Activated CD8-positive, alpha-beta memory T cell treated with anti-CD3 and anti-CD28 coated beads for 24 hours (primary cell): ENCODE measurements around the gene MIR17HG.

Experiments used
- DNase-seq: peaks from one replicate; pipeline ENCODE4 v3.0.0-alpha.2; 2020

MIR17HG gene

DNA sequence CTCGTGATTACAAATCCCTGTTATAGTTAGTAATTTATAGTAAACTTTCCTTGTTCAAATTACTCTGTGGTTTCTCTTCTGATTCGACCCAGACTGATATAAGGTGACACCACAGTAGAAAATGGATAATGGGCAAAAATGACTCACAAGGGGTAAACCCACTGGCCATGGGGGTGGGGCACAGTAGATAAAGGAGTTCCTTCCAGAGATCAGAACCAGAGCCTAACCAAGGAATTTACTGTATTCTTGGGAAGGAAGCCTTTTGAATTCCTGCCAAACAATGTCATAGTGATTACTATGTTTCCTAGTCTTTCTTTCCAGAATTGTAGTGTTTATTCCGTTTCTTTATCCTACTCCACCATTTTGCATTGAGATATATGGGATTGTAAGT lies 21.9 kb downstream of the MIR17HG start:
- DNase-seq = no peak

GRCh38 chr13:91370501-91370900 lies 23.0 kb downstream of the MIR17HG start:
- no peak for DNase-seq

DNA sequence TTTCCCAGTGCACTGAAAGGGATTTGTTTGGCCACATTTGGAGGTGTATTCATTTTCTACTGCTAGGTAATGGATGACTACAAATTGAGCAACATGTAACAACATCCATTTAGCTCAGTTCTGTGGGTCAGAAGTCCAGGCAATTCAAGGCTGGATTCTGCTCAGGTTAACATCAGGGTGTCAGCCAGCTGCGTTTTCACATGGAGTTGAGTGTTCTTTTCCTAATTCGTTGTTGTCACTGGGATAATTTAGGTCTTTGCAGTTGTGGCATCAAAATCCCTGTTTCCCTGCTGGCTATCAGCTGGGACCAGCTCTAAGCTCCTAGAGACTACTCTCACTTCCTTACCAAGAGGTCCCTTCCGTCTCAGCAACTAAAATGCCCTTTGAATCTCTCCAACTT lies 25.4 kb downstream of the MIR17HG start:
- DNase-seq = no peak

DNA sequence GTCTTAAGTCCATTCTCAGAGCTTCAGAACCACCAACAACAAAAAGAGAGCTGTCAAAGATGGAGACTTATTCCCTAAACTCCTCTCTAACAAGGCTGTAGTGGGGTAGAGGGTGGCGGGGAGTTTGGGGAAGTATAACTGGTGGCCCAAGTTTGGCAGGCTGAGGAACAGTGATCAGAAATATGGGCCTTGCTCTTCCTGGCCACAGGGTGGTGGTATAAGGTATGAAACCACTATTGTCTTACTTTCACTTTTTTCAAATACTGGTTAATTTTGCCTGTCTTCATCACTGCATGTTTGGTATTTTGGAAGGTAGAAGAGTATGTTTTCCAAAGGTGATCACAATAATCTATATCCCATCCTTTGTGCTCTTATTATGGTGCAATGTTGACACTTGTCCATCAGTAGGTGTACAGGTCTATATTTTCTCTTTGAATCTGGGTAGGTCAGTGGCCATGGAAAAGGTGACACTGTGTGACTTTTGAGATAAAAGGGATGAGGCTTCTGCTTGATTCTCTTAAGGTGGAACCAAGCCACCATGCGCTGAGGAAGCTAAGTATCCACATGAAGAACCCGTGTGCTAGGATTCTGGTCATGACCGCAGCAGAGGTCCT lies 27.7 kb downstream of the MIR17HG start:
- DNase-seq = no peak

DNA sequence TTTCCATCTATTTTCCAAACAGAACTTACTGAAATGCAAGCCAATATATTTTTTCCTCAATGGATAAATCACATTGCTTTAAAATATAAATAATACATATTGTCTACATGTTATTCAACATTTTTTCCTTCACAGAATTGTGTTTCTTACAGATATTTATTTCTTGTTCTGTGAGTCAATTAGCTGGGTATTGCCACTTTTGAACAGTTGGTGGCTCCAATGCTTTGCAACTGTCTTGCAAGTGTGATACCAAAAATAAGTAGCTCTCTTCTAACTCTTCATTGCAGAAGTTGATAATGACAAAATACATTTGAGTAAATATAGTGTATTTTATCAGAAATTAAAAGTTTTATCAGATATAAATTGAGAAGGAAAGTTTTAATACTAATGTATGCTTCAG lies 33.9 kb downstream of the MIR17HG start:
- DNase-seq = no peak

DNA sequence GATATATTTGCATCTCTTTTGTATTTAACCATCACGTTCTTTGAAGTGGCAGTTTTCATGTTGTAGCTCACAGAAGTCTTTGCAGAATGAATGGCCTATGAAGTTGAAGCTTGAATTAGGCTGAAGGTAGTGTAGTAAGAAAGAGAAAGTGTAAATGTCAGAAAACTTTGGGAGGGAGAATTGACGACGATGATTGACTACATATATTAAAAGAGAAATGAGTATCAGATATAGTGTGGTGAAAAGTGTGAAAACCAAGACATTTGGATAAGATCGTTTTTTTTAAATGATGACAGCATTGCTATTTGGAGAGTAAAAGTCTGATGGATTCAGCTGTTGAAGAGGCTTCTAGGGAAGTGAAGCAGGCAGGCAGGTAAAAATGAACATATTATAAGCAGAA lies 36.3 kb downstream of the MIR17HG start:
- no peak for DNase-seq

GRCh38 chr13:91384896-91385295 lies 37.4 kb downstream of the MIR17HG start:
- no peak for DNase-seq

- DNase-seq = no peak
These were observed 41.7 kb downstream of the MIR17HG start for GRCh38 chr13:91389186-91389585.

DNA sequence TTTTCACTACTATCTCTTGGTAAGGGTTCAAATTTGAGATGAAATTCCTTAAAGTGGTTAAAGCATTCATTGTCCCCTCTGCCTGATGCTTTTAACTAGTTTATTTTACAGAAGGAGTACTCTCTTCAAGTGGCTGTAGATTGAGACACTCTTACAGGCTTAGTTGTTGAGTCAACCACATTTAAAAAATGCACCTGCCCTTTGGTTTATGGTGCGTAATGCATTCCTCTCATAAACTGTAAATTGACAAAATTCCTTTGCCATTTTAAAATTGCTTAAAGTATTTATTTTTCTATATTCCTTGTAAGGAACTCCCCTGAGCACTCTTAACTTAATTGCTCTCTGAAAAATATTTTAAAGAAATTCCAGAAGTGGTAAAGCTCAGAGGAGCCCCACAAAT lies 50.1 kb downstream of the MIR17HG start:
- no peak for DNase-seq

GRCh38 chr13:91398413-91399188 lies 51.1 kb downstream of the MIR17HG start, which contains the start of gene GPC5:
Gene GPC5 (plus strand): TSS chr13:91398621.
- peak; percentile 94 for DNase-seq

- DNase-seq = no peak
These were observed 51.9 kb downstream of the MIR17HG start for GRCh38 chr13:91399189-91400062.

GRCh38 chr13:91400063-91400399 lies 52.5 kb downstream of the MIR17HG start:
- no peak for DNase-seq

DNA sequence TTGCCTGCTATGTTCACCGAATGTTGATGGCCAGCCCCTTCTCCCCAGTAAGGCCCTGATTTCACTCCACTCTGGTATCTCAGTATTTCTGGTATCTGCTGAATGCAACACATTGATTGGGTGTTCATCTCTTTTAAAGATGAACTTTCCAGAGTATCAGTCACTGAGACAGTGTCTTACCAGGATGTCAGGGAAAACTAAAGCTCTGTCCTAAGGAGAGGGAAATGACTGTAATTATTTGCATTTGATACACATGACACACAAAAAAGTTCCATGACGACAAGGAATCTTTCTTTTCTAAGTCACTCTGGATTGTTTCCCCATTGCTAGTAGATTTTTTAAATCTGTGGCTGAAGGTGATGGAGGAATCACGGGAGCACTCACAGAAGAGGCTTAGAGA lies 53.2 kb downstream of the MIR17HG start:
- DNase-seq = no peak

GRCh38 chr13:91401920-91402319 lies 54.4 kb downstream of the MIR17HG start:
- no peak for DNase-seq
